DND-41 (cell line): ENCODE results near the gene UBE2V1.

Experiments used
- ATAC-seq: fragments of 200-7000 bp; cut with Tn5 transposase; 3 replicates; pipeline ENCODE4 v1.9.1; 2021; ENCODE audit warnings: low read depth; ENCODE audit not compliant: insufficient read depth
- DNase-seq: peaks from one replicate; pipeline ENCODE4 v3.0.0-alpha.2; 2020
- H2AFZ ChIP-seq: 2 replicates; pipeline ENCODE4 v1.6.0; 2012; ENCODE audit warnings: low read depth, low read length
- H3K27ac ChIP-seq: 2 replicates; pipeline ENCODE4 v1.5.1; 2012; ENCODE audit warnings: low read length, inconsistent platforms
- H3K27me3 ChIP-seq: fragments of 200-600 bp; sonication (generic); 2 replicates; pipeline ENCODE4 v1.6.0; 2012; ENCODE audit warnings: low read length, mild to moderate bottlenecking, inconsistent platforms; ENCODE audit not compliant: insufficient read depth, poor library complexity
- H3K36me3 ChIP-seq: 2 replicates; pipeline ENCODE4 v1.5.1; 2012; ENCODE audit warnings: low read length, inconsistent platforms; ENCODE audit not compliant: insufficient read depth
- H3K4me1 ChIP-seq: 2 replicates; pipeline ENCODE4 v1.5.1; 2012; ENCODE audit warnings: mild to moderate bottlenecking, low read length; ENCODE audit not compliant: insufficient read depth
- H3K4me2 ChIP-seq: 2 replicates; pipeline ENCODE4 v1.6.0; 2012; ENCODE audit warnings: mild to moderate bottlenecking, moderate library complexity, low read length, inconsistent platforms; ENCODE audit not compliant: insufficient read depth
- H3K4me3 ChIP-seq, 2 experiments: fragments of 200-600 bp in 1 of 2; shearing (Covaris generic) in 1 of 2; 2 replicates each; pipeline ENCODE4 v1.5.1; 2012 to 2016; ENCODE audit warnings: inconsistent platforms in 2 of 2, low read length in 2 of 2, mild to moderate bottlenecking in 2 of 2, low read depth in 1 of 2, moderate library complexity in 1 of 2
- H3K79me2 ChIP-seq: 2 replicates; pipeline ENCODE4 v1.6.0; 2012; ENCODE audit warnings: low read length, inconsistent platforms; ENCODE audit not compliant: insufficient read depth
- H3K9ac ChIP-seq: 2 replicates; pipeline ENCODE4 v1.6.0; 2012; ENCODE audit warnings: low read depth, mild to moderate bottlenecking, inconsistent platforms, low read length, moderate library complexity
- H3K9me3 ChIP-seq: 2 replicates; pipeline ENCODE4 v1.5.1; 2012; ENCODE audit warnings: low read length, moderate library complexity, mild to moderate bottlenecking, inconsistent platforms; ENCODE audit not compliant: insufficient read depth, severe bottlenecking
- H4K20me1 ChIP-seq: 2 replicates; pipeline ENCODE4 v1.6.0; 2012; ENCODE audit warnings: low read length; ENCODE audit not compliant: insufficient read depth
- EZH2 ChIP-seq: IDR thresholded peaks from 3 replicates; pipeline ENCODE4 v1.6.1; 2012; ENCODE audit warnings: borderline replicate concordance, low read depth, mild to moderate bottlenecking, moderate library complexity, low read length, inconsistent platforms; ENCODE audit not compliant: severe bottlenecking
- TF ChIP-seq, protein P1 (sequence below): IDR thresholded peaks from 2 replicates; pipeline ENCODE4 v1.5.1; 2012; ENCODE audit warnings: borderline replicate concordance, low read length, moderate library complexity, mild to moderate bottlenecking; ENCODE audit not compliant: poor library complexity, severe bottlenecking; ENCODE audit errors: extremely low read depth

Gene UBE2V1

DNA sequence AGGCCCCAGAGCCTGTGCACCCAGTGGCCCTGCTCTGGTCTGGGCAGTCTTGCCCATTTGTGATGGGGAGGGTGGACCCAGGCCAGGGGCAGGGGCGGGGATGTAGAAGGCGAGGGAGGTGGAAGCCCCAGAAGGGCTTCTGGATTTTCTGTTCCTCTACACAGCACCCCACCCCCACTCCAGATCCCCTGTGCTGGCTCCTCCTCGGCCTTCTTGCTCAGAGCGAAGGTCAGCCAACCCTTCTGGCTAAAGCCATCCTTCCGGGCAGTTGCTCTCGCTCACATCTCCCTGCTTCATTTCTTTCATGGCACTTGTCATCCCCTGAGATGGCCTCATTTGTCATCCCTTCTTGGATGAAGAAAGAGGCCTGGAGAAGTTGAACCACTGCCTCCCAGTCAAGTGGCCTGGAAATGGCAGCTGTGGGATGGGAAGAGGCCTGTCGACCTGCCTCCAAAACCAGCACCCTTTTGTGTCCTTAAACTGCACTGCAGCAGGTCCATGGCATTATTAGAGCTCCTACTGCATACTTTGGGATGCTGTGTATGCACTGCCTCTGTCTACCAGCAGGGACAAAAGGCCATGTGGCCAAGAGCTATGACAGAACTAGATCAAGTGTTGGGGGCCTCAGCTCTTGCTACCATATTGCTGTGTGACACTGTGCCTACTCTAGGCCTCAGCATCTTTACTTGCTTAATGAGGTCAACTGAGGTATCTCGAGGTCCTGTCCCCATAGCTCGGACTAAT lies 20.7 kb upstream of the UBE2V1 start:
- Histone ChIP-seq H3K4me1 (no peaks in the 10 kb centered on the region), H3K9me3 (no peaks in the 10 kb centered on the region), H3K36me3 (peaks cover 85% of the 10 kb centered on the region), H3K27me3 (no peaks in the 10 kb centered on the region), H4K20me1 (peaks cover 48% of the 10 kb centered on the region), H2AFZ (no peak overlapping the region), H3K4me3 (no peak overlapping the region), H3K79me2 (peaks cover 37% of the 10 kb centered on the region), H3K27ac (no peak overlapping the region), H3K4me2 (no peak overlapping the region), H3K9ac (no peak overlapping the region)
- ATAC-seq (peak; percentile 57; the same call in 2 of the 3 replicates), DNase-seq (no peak)
- no peak for TF ChIP-seq EZH2
- TF ChIP-seq, protein P1, sequence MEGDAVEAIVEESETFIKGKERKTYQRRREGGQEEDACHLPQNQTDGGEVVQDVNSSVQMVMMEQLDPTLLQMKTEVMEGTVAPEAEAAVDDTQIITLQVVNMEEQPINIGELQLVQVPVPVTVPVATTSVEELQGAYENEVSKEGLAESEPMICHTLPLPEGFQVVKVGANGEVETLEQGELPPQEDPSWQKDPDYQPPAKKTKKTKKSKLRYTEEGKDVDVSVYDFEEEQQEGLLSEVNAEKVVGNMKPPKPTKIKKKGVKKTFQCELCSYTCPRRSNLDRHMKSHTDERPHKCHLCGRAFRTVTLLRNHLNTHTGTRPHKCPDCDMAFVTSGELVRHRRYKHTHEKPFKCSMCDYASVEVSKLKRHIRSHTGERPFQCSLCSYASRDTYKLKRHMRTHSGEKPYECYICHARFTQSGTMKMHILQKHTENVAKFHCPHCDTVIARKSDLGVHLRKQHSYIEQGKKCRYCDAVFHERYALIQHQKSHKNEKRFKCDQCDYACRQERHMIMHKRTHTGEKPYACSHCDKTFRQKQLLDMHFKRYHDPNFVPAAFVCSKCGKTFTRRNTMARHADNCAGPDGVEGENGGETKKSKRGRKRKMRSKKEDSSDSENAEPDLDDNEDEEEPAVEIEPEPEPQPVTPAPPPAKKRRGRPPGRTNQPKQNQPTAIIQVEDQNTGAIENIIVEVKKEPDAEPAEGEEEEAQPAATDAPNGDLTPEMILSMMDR = peak; percentile 39

DNA sequence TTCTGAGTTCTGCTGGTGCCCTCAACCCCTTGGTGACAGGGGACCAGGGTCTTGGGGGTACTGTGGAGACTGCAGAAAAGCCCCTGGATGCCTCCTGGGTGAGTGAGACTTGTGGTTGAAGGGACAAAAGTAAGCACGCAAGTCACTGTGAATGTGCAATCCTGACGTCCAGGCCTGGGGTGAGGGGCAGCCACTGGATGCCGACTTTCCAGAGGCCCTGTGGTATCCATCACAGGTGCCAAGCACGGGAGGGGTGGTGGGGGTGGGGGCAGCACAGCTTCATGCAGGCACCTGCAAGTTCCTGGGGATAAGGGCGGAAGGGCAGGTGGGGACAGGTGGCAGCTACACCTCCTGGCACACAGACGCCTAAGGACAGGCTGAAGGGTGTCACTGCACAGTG lies 20.1 kb upstream of the UBE2V1 start:
- Histone ChIP-seq H3K36me3 (peaks cover 85% of the 10 kb centered on the region), H2AFZ (no peak overlapping the region), H3K27ac (no peak overlapping the region), H3K9me3 (no peaks in the 10 kb centered on the region), H3K4me2 (no peak overlapping the region), H4K20me1 (peaks cover 41% of the 10 kb centered on the region), H3K9ac (no peak overlapping the region), H3K4me3 (no peak overlapping the region), H3K27me3 (no peaks in the 10 kb centered on the region), H3K79me2 (peaks cover 31% of the 10 kb centered on the region), H3K4me1 (no peaks in the 10 kb centered on the region)
- DNase-seq (no peak), ATAC-seq (no peak)
- TF ChIP-seq, protein P1 = no peak
- no peak for TF ChIP-seq EZH2

DNA sequence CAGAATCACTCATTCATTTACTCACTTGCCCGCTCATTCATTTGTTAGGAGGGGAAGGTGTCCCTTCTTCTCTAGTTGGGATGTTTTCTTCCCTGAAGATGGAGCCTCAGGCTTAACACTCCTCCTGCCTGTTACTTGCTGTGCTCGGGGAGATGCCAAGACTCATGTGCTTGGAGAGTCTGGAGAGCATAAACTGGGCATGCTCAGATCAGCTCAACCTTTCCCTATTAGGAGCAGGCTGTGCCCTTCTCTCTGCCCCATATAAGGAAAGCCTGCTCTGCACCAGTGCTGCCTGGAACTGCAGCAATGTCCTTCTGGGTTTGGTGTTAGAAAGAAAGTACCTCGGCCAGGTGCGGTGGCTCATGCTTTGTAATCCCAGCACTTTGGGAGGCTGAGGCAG lies 18.0 kb upstream of the UBE2V1 start:
- H3K9me3 ChIP-seq = no peaks in the 10 kb centered on the region
- H3K9ac ChIP-seq = no peak overlapping the region
- ATAC-seq (no peak), DNase-seq (no peak)
- no peak for TF ChIP-seq EZH2
- TF ChIP-seq, protein P1 = no peak
- H3K4me3 ChIP-seq = no peak overlapping the region
- H3K4me1 ChIP-seq = no peaks in the 10 kb centered on the region
- H2AFZ ChIP-seq = no peak overlapping the region
- peaks cover 38% of the 10 kb centered on the region for H4K20me1 ChIP-seq
- H3K27me3 ChIP-seq = no peaks in the 10 kb centered on the region
- no peak overlapping the region for H3K4me2 ChIP-seq
- no peak overlapping the region for H3K27ac ChIP-seq
- peaks cover 93% of the 10 kb centered on the region for H3K36me3 ChIP-seq
- H3K79me2 ChIP-seq = peaks cover 21% of the 10 kb centered on the region
